Measurements from ENCODE around the gene JSRP1.

JSRP1 gene

DNA sequence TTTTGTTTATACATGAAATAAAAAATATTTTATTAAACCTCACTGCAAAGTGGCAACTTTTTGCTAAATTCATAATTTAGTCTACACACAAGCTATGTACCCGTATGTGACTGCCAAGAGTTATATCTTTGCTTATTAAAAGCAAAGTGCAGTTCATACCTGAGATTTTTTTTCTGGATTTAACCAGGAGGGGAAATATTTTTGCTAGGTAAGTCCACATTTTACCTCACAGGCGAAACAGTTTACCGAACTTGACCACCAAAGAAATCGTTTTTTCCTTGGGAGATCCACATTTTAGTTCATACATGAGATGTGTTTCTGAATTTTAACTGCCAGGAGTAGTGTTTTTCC lies 12.2 kb upstream of the JSRP1 start:
- ChIA-PET POLR2A (interaction anchor here (0.6 kb wide), 1 partner anchor 161 kb away, joined by 3 read pairs; no protein-coding TSS in a partner anchor), CTCF (interaction anchor here (1.5 kb wide), 1 partner anchor 113 kb away, joined by 4 read pairs; no protein-coding TSS in a partner anchor)
- TF ChIP-seq, protein P1, sequence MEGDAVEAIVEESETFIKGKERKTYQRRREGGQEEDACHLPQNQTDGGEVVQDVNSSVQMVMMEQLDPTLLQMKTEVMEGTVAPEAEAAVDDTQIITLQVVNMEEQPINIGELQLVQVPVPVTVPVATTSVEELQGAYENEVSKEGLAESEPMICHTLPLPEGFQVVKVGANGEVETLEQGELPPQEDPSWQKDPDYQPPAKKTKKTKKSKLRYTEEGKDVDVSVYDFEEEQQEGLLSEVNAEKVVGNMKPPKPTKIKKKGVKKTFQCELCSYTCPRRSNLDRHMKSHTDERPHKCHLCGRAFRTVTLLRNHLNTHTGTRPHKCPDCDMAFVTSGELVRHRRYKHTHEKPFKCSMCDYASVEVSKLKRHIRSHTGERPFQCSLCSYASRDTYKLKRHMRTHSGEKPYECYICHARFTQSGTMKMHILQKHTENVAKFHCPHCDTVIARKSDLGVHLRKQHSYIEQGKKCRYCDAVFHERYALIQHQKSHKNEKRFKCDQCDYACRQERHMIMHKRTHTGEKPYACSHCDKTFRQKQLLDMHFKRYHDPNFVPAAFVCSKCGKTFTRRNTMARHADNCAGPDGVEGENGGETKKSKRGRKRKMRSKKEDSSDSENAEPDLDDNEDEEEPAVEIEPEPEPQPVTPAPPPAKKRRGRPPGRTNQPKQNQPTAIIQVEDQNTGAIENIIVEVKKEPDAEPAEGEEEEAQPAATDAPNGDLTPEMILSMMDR (IDR thresholded peaks at IDR 0.05; ENCODE audit: insufficient read depth, low read length, missing control alignments) = no peak
- H3K4me3 ChIP-seq (ENCODE audit: low read depth, low read length) = peak overlapping the region; percentile 72
- no peak for DNase-seq (ENCODE audit: low read depth, low spot score)

DNA sequence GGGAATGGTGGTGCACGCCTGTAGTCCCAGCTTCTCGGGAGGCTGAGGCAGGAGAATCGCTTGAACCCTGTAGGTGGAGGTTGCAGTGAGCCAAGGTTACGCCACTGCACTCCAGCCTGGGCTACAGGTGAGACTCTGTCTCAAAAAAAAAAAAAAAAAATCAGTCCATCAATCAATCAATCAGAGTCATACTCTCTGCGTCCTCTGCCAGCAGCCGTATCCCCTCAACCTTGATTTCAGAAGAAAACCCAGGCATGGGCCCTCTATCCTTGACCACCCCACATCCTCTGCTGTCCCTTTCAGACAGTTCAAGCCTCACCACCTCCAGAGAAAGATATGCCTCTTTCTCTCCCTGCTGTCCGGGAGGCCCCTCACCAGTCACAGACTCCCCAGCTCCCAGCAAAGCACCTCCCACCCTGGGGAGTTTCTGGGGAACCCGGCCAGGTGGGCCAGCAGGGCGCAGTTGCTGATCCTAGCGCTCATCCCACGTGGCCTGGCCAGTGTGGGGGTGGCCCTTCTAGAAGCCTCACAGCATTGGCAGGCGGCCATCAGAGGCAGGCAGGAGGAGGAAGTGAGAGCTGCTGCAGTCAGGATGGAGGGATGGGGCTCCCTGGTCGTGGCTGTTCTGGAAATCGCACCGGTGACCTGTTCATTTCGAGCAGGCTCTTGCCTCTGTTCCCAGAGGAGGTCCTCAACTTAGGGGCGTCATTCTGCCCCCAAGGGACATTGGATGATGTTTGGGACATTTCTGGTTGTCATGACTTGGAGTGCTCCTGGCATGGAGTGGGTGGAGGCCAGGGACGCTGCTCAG lies 10.2 kb upstream of the JSRP1 start:
- H3K4me3 ChIP-seq (ENCODE audit: low read depth, low read length) = no peak overlapping the region
- TF ChIP-seq, protein P1 (IDR thresholded peaks at IDR 0.05; ENCODE audit: insufficient read depth, low read length, missing control alignments) = no peak
- no peak for DNase-seq (ENCODE audit: low read depth, low spot score)
- POLR2A ChIA-PET = interaction anchor here (0.6 kb wide), 1 partner anchor 118 kb away, joined by 4 read pairs; no protein-coding TSS in a partner anchor
- CTCF ChIA-PET = interaction anchor here (0.9 to 1.4 kb wide), 3 partner anchors 14 to 110 kb away, joined by 3 to 5 read pairs (median 3); no protein-coding TSS in a partner anchor

DNA sequence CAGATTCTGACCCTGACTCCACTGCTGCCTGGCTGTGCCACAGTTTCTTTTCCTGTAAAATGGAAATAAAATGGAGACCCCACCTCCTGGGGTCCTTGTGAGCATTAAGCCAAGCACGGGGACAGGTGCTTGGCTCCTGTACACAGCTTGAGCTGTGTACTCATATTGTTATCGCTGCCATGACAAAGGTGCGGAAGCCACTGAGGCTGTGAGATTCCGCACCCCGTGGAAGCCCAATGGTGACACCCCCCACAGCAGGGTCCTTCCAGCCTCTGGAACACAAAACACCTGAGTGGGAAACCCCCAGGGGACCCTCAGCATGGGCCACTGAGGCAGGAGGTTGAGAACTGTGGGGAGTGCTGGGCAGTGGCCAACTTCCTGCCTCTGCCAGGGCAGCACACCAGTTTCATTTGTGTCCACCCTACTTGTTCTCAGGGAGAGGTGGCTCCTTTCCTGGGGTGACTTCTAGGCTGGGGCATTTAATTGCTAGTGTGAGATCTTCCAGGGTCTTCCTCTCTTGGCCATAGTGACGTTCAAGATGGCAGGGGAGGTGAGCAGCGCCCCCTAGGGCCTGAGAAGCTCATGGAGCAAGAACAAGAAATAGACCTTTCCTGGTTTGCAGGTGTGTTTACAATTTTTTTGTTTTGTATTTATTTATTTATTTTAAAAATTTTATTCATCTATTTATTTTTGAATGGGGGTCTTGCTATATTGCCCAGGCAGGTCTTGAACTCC lies 5.4 kb upstream of the JSRP1 start:
- ChIA-PET POLR2A (no interaction called here), CTCF (interaction anchor here (0.6 to 4.8 kb wide), 10 partner anchors 8 to 131 kb away, joined by 3 to 24 read pairs (median 5); partner anchors contain the start of gene PLEKHJ1)
- H3K4me3 ChIP-seq (ENCODE audit: low read depth, low read length) = no peak overlapping the region
- no peak for DNase-seq (ENCODE audit: low read depth, low spot score)
- TF ChIP-seq, protein P1 (IDR thresholded peaks at IDR 0.05; ENCODE audit: insufficient read depth, low read length, missing control alignments) = peak; percentile 38

DNA sequence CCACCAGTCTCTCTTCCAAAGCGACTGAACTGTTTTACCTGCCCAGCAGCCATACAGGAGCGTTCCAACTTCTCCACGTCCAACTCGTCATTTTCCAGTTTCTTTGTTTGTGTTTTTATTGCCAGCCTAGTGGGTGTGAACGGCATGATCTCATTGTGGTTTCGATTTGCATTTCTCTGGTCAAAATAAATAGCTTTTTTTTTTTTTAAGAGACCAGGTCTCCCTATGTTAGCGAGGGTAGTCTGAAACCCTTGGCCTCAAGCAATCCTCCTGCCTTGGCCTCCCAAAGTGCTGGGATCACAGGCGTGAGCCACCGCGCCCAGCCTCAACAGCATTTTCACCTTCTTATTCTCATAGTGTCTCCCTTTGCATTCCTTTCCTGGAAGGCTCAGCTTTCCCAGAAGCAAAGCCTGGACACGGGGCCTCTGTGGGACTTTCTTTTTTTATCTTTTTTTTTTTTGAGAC lies 4.2 kb upstream of the JSRP1 start:
- POLR2A ChIA-PET = no interaction called here
- CTCF ChIA-PET = interaction anchor here (1.0 to 4.8 kb wide), 8 partner anchors 9 to 104 kb away, joined by 3 to 24 read pairs (median 4); partner anchors contain the start of gene PLEKHJ1
- no peak overlapping the region for H3K4me3 ChIP-seq (ENCODE audit: low read depth, low read length)
- TF ChIP-seq, protein P1 (IDR thresholded peaks at IDR 0.05; ENCODE audit: insufficient read depth, low read length, missing control alignments) = no peak
- DNase-seq (ENCODE audit: low read depth, low spot score) = no peak

DNA sequence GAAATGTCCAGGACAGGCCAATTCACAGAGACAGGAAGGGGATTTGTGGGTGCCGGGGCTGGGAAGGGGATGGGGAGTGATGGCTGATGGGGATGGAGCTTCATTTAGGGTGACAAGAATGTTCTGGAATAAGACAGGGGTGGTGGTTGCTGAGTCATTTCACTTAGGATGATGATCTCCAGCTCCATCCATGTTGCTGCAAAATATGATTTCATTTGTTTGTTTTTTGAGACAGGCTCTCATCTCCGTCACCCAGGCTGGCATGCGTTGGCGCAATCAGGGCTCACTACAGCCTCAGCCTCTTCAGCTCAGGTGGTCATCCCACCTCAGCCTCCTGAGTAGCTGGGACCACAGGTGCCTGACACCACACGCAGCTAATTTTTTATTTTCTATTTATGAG lies 3.1 kb upstream of the JSRP1 start:
- POLR2A ChIA-PET = no interaction called here
- CTCF ChIA-PET = interaction anchor here (1.1 to 4.8 kb wide), 6 partner anchors 8 to 104 kb away, joined by 3 to 24 read pairs (median 5); partner anchors contain the start of gene PLEKHJ1
- DNase-seq (ENCODE audit: low read depth, low spot score) = no peak

More for the DNA sequence above, 3.1 kb upstream of the JSRP1 start:
- no peak overlapping the region for H3K4me3 ChIP-seq (ENCODE audit: low read depth, low read length)
- TF ChIP-seq, protein P1 (IDR thresholded peaks at IDR 0.05; ENCODE audit: insufficient read depth, low read length, missing control alignments) = no peak
